ENCODE results near the gene TBCE.
A peak's percentile ranks its signal among the peaks of the same experiment; 100 is the strongest.

Gene TBCE

DNA sequence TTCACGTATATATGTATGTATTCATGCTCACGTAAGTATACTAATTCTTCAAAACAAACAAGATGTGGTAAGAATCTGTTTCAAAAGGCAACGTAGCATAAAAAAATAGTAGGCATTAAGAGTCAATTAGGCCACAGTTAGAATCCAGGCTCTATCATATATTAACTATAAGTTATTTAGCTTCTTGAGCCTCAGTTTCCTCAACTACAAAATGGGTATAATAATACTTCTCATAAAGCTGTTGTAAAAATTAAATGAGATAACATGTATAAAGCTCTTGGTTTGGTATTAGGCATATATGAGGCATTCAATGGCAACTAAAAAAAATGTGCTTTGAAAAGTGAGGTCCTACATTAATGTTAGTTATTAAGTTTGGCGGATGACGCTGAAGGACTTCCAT is 127.8 kb downstream of the TBCE start:
- no peak for DNase-seq (ENCODE audit: insufficient read length, low spot score)
- TF ChIP-seq TAF1 (IDR thresholded peaks at IDR 0.05; ENCODE audit: low read depth, low read length) = no peak
- TF ChIP-seq POU2F2 (IDR thresholded peaks at IDR 0.05; ENCODE audit: low read depth, low read length) = no peak
- no peak for TF ChIP-seq POLR2A (IDR thresholded peaks at IDR 0.05; ENCODE audit: low read depth, low read length)
- TF ChIP-seq SPI1 (IDR thresholded peaks at IDR 0.05; ENCODE audit: low read depth, low read length) = no peak
- no peak for TF ChIP-seq POLR2AphosphoS5 (IDR thresholded peaks at IDR 0.05; ENCODE audit: low read depth, low read length)
- TF ChIP-seq PAX5 (IDR thresholded peaks at IDR 0.05; ENCODE audit: insufficient read depth, low read length, severe bottlenecking) = no peak
- no peak for FAIRE-seq

DNA sequence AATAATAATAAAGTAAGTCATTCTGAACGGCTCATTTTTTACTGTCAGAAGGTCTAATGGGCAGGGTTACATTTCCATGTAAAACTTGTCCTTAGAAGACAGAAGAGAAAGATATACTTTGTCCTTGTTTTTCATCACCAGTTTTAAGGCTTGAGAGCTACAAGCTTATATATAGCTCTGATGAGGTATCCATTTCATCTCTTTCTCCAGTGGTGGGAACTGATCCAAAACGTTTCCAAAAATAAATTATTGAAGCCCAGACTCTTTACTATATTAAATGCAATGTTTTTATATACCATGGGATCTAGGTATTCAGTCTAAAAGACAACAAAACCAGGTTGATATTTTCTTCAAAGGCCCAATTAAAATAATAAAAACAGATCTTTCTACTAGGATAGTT is 128.3 kb downstream of the TBCE start:
- TF ChIP-seq POLR2A (IDR thresholded peaks at IDR 0.05; ENCODE audit: low read depth, low read length) (no peak), POLR2AphosphoS5 (IDR thresholded peaks at IDR 0.05; ENCODE audit: low read depth, low read length) (no peak), PAX5 (IDR thresholded peaks at IDR 0.05; ENCODE audit: insufficient read depth, low read length, severe bottlenecking) (no peak), POU2F2 (IDR thresholded peaks at IDR 0.05; ENCODE audit: low read depth, low read length) (no peak), SPI1 (IDR thresholded peaks at IDR 0.05; ENCODE audit: low read depth, low read length) (no peak), TAF1 (IDR thresholded peaks at IDR 0.05; ENCODE audit: low read depth, low read length) (no peak)
- DNase-seq (ENCODE audit: insufficient read length, low spot score) (no peak), FAIRE-seq (no peak)

DNA sequence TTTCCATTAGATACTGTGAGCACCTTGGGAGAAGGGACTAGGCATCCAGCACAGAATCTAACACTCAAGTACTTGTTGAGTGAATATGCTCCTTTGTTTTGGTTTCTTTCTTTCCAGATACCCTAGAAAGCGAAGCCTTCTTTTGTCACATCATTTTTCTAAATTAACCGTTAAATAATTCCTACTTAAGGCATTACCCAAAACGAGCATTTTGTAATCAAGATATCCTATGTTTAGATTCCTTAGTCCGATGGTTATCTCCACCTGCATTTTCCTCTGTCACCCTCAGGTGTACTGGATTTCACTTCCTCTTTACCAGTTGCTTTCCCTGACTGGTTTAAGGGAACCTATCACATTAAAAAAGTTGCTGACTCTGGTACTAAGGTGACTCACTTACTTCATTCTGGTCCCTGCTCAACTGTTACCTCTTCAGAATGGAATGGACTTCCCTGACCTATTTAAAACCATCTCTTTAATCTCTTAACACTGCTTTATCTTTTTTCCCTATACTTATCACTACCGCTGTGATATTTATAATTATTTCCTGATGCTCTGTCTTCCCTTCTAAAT is 133.8 kb downstream of the TBCE start:
- TF ChIP-seq SPI1 (IDR thresholded peaks at IDR 0.05; ENCODE audit: low read depth, low read length) (peak; percentile 86), POLR2A (IDR thresholded peaks at IDR 0.05; ENCODE audit: low read depth, low read length) (no peak)
- no peak for FAIRE-seq
- no peak for DNase-seq (ENCODE audit: insufficient read length, low spot score)
